ENCODE measurements around the gene BACH2.

Gene BACH2

DNA sequence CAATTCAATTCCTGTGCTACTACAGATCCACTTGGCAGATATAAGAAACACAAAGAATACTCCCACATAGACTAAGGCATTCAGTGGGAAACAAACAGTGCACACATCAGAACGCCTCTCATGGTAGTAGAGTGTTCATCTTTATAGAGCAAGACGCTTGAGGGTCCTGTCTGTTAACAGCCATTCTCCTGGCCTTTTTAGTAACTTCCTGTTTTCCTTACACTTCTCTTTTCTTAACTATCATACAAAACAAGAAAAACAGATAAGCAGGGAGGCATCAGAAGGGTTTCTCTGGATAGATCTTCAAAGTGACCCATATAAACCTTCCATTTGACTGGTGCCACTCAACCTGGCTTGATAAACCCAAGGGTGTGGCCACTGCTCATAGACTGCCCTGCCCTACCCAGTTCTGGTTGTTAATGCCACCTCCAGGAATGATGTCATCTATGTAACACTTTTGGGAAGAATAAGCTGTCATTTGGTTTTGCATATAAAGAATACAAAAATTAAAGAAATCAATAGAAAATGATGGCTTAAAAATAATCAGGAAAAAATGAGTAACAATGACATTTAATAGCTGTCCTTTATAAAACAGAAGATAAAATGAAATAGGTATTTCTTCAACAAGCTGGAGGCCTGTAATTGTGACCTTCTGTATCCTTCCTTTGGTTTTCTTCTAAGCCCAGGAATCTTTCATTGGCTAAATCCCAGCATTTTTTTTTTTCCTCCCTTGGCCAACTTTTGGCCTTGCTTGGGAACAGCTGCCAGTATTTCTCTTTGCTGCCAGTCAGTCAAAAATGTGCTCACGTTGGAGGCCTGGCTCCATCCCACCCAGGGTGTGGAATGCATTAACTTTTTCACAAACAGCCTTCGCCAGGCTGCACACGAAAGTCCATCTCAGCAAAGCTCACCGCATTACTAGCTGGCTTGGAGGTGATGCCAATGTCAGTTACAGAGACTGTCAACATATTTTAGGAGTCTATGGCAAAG lies 298.9 kb downstream of the BACH2 start:
- in situ Hi-C loops (cut with MboI; ENCODE audit: low pct_unique_long_range_greater_than_20kb, low sequenced_read_pairs, unreplicated experiment): no loop called here
- TF ChIP-seq, protein P1, sequence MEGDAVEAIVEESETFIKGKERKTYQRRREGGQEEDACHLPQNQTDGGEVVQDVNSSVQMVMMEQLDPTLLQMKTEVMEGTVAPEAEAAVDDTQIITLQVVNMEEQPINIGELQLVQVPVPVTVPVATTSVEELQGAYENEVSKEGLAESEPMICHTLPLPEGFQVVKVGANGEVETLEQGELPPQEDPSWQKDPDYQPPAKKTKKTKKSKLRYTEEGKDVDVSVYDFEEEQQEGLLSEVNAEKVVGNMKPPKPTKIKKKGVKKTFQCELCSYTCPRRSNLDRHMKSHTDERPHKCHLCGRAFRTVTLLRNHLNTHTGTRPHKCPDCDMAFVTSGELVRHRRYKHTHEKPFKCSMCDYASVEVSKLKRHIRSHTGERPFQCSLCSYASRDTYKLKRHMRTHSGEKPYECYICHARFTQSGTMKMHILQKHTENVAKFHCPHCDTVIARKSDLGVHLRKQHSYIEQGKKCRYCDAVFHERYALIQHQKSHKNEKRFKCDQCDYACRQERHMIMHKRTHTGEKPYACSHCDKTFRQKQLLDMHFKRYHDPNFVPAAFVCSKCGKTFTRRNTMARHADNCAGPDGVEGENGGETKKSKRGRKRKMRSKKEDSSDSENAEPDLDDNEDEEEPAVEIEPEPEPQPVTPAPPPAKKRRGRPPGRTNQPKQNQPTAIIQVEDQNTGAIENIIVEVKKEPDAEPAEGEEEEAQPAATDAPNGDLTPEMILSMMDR (IDR thresholded peaks at IDR 0.05; ENCODE audit: extremely low read depth, insufficient read depth, missing control alignments): no peak
- no peak for DNase-seq (ENCODE audit: low spot score)

DNA sequence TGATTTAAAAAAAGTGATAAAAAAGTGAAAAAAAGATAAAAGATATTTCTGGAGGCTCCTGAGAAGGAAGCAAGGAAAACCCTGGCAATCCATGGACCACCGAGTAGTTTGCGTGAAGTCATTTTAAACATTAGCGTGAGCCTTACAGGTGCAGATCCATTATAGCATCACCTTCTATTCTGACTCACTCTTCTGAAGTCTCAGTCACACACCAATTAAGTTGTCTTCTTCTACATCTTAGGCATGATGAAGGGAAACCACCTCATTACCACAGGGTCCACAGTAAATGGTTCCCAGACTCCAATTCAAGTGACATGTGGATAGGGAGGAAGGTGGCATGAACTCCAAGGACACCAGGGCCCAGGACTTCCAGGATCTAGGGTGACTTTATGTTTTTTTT lies 303.2 kb downstream of the BACH2 start:
- DNase-seq (ENCODE audit: low spot score): no peak
- in situ Hi-C loops (cut with MboI; ENCODE audit: low pct_unique_long_range_greater_than_20kb, low sequenced_read_pairs, unreplicated experiment): no loop called here

DNA sequence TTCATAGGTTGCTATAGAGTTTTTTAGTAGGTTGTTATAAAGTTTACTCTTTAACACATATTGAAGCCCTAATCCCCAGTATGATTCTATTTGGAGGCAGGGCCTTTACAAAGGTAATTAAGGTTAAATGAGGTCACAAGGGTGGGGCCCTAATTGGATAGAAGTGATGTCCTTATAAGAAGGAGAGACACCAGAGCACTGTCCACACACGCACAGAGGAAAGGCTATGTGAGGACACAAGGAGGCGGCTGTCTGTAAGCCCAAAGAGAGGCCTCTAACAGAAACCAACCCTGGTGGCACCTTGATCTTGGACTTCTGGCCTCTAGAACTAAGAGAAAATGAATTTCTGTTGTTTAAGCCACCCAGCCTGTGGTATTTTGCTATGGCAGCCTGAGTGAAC lies 303.8 kb downstream of the BACH2 start:
- no peak for DNase-seq (ENCODE audit: low spot score)
- TF ChIP-seq, protein P1 (IDR thresholded peaks at IDR 0.05; ENCODE audit: extremely low read depth, insufficient read depth, missing control alignments): no peak
- in situ Hi-C loops (cut with MboI; ENCODE audit: low pct_unique_long_range_greater_than_20kb, low sequenced_read_pairs, unreplicated experiment): no loop called here

More for the DNA sequence above, 303.2 kb downstream of the BACH2 start:
- TF ChIP-seq, protein P1 (IDR thresholded peaks at IDR 0.05; ENCODE audit: extremely low read depth, insufficient read depth, missing control alignments): no peak

DNA sequence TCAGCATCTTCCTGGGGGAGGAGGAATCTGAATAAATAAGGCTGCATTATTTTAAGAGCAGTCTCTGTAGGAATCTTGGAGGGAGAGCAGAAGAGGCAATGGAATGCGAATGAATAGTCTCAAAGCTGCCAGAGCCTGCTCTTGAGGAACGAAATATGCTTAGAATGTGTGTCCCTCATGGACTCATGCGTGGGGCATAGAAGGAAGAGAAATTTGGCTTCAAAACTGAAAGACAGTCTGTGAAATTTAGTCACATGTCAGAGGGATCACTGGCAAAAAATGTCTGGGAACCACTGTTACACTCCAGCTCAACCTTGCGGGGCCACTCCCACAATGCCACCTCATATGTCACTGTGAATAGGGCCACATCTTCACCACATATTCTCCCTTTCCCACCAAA lies 306.9 kb downstream of the BACH2 start:
- in situ Hi-C loops (cut with MboI; ENCODE audit: low pct_unique_long_range_greater_than_20kb, low sequenced_read_pairs, unreplicated experiment): no loop called here
- TF ChIP-seq, protein P1 (IDR thresholded peaks at IDR 0.05; ENCODE audit: extremely low read depth, insufficient read depth, missing control alignments): no peak

DNA sequence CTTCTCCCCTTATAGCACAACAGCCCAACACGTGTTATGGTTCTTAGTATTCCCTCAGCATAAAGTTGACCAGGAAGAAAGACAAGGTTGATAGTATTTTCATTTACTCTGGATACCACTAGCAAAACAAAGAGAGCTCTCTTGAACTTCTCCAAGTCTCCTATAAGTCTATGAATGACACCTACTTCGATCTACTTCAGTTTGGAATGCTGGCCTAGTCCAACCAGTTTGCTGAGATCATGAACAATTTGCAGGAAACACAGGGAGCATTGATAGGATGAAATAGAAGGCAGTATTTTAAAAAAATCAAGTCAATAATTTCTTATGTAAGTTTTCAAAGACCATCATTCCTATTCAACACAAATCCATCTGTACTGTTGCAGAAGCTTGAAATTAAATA lies 308.8 kb downstream of the BACH2 start:
- in situ Hi-C loops (cut with MboI; ENCODE audit: low pct_unique_long_range_greater_than_20kb, low sequenced_read_pairs, unreplicated experiment): no loop called here
- no peak for DNase-seq (ENCODE audit: low spot score)

More for the DNA sequence above, 306.9 kb downstream of the BACH2 start:
- no peak for DNase-seq (ENCODE audit: low spot score)

DNA sequence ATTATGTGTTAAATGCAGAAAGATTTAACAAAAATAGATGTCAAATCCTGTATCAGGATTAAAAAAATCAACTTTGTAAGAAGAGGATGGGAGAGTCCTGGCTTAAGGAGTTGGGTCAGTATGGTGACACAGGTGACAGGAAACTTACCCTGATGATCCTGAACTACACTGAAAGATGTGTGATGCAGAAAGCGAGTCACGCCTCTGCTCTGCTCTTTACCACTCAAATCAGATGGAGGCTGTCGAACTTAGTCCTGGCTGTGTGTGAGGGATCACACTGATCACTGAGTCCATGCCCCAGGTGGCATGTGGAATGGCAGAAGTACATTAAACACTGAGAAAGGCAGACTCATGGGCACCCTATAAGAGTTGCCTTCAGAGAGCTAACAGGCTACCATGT lies 309.5 kb downstream of the BACH2 start:
- no peak for DNase-seq (ENCODE audit: low spot score)
- TF ChIP-seq, protein P1 (IDR thresholded peaks at IDR 0.05; ENCODE audit: extremely low read depth, insufficient read depth, missing control alignments): no peak
- in situ Hi-C loops (cut with MboI; ENCODE audit: low pct_unique_long_range_greater_than_20kb, low sequenced_read_pairs, unreplicated experiment): no loop called here

More for the DNA sequence above, 308.8 kb downstream of the BACH2 start:
- TF ChIP-seq, protein P1 (IDR thresholded peaks at IDR 0.05; ENCODE audit: extremely low read depth, insufficient read depth, missing control alignments): no peak

Data from GM13977 (cell line).